Stimulated activated CD4-positive, alpha-beta T cell treated with anti-CD3 and anti-CD28 coated beads, Interleukin-1b, Interleukin-23, amount 100 ng/mL, for 24 hours (primary cell): ENCODE data around the gene BPIFA2.
"Not testable (repeated sequence)": the region's sequence is repeated elsewhere in the genome, so short reads cannot be mapped to it uniquely, and the experiment has no call there.

ENCODE experiments used
- DNase-seq, 4 experiments: peaks; one replicate each; pipeline ENCODE4 v3.0.0-alpha.2; 2020; ENCODE audit warnings: low read depth in 4 of 4, low spot score in 1 of 4

BPIFA2 gene, protein sequence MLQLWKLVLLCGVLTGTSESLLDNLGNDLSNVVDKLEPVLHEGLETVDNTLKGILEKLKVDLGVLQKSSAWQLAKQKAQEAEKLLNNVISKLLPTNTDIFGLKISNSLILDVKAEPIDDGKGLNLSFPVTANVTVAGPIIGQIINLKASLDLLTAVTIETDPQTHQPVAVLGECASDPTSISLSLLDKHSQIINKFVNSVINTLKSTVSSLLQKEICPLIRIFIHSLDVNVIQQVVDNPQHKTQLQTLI

DNA sequence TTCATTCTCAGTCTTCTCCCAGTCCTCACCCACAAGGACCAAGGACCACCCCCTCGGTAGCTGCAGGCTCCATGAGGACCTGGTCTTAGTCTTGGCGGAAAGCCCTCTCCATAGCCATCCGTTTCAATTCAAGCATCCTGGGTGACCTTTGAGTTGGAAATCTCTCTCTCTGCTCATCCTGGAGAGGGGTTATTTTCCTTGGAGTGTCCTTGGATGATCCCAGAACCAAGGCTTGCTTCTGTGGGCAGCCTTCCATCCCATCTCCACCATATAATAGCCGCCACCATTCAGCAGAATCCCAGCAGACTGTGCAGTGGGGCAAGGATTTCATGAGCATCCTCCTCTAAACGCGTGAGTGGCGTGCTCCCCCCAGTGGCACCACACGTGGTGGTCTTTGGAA, at the start of gene BPIFA2:
Gene BPIFA2 (plus strand): TSS at position 301 of the 400 bp plus-strand sequence. CDS start 987 bp downstream, outside the sequence.
- DNase-seq = no peak

DNA sequence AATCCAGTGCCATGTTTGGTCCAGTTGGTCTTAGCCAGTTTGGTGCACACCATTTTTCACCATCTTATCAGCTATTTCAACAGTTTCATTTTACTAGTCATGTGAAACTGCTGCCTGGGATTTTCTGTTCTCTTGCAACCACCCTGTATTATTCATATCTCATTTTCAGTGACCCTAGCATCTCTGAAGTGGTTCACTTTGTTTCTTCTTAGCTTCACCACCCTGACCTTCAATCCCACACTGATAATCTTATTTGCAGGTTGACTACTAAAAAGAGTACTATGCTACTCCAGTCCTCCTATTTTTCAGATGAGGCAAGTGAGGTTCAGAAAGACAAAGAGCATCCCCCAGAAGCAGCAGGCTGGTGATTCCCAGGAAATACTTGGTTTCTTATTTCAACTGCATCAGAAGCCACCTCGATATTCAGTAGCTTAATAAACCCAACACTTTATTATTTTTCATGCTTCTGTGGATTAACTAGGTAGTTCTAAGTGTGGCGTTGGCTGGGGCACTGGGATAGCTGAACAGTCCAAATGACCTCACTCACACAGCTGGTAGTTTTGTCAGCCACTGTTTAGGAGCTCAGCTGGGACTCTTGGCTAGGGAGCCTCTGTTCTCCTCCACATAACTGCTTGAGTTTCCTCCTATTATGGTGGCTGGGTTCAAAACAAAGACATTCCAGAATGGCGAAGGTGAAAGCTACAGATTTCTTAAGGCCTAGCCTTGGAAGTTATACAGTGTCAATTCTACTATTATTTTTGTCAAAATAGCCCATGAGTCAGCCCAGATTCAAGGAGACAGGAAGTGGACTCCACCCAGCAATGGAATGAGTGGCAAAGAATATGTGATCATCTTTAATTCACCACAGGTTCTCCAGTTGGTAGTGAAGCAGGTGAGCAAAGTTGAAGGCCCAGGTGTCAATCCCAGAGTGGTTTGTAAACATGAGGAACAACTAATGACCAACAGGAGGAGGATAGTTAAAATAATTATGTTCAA, 47.9 kb upstream of the BPIFA2 start:
- no peak for DNase-seq

DNA sequence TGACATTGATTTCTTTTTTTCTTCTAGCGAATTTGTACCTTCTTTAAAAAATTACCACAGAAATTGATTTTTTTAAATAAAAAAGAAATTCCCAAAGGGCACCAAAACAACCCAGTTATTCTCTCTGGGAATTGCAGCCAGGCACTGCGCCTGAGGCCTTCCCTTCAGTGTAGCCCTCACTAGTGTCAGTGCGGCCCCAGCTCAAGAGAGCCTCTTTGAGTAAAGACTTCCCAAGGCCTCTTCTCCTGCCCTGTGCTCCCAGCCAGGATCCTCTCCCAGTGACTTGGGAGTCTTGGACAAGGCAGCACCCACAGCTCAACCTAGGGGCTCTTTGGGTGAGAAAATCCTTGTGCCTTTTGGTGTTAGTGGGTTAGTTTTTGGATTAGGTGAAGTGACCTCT, 47.0 kb upstream of the BPIFA2 start:
- DNase-seq = no peak

DNA sequence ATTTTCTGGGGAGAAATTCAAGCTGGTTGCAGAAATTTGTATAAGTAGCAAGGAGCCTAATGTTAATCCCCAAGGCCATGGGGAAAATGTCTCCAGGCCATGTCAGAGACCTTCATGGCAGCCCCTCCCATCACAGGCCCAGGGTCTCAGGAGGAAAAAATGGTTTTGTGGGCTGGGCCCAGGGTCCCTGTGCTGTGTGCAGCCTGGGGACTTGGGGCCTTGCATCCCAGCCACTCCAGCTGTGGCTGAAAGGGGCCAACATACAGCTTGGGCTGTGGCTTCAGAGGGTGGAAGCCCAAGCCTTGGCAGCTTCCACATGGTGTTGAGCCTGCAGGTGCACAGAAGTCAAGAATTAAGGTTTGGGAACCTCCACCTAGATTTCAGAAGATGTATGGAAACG, 45.7 kb upstream of the BPIFA2 start:
- DNase-seq = not testable (repeated sequence)

DNA sequence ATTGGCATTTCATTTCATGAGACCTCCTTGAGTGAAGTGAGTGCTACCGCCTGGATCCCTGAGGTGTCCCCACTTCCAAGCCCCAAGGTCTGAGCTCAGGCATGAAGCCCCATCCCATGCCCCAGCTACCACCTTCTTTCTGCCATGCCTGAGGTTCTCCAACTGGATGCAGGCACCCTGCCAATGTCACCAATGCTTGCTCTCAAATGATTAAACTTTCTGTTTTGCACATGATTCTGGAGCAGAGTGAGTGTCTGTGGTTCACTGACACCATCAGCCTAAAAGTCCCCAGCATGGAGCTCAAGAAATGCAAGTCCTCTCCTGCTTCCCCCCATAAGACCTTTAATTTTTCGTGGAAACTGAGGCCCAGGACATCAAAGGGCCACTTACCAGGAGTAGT, 43.7 kb upstream of the BPIFA2 start:
- no peak for DNase-seq

DNA sequence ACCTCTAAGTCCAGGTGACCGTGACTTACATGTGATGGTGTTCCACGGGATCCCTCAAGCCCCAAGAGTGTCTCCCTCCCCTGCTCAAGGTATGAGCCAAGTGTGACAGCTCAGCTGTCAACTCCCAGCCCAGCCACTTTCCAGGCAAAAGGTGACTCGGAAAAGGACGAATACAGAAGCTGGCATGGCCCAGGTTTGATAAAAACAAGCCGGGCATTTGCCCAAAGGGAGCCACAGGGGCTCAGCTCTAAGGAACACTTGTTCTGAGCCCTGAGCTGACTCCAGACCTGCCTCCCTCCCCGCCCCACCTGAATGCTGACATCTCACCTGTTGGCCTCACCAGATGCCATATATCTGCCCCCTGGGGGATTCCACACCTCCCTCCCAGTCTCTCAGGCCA, 43.0 kb upstream of the BPIFA2 start:
- DNase-seq = no peak

DNA sequence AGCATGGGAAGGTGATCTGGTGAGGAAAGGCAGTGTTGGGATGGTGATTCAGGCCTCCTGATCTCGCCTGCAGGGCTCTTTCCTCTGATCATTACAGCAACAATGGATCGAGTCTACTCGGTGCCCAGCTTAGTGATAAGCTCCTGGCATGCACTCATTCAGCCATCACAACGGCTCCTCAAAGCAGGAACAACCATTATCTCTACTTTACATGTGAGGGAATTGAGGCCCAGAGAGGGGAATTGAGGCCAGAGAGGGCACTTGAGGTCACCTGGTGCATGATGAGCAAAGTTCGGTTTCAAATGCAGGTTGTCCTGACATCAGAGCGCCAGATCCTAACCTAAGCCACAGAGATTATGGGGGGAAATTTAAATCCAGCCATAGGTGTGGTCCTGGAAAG, 42.0 kb upstream of the BPIFA2 start:
- DNase-seq = no peak

DNA sequence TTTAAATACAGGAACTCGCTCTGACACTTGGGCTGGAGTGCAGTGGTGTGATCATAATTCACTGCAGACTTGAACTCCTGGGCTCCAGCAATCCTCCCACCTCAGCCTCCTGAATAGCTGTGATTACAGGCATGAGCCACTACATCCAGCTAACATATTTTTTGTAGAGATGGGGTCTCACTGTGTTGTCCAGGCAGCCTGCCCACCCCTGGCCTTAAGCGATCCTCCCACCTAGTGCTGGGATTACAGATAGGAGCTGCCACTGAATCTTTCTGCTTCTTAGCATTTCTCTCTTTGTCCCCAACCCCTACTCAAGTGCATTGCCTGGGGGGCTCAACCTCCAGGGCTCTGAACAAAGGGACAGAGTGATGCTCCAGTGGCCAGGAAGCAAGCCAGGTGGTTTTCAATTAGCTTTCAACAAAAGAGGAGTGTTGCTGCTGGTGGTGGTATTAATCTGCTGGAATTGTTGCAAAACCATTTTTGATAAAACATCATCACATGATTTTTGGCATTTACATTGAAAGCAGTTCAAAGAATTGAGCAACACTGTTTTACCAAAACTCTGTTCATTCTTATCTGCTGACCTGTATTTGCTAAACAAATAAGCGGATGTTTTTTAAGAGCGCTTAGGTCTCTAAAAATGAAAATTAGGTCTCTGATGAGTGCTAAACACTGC, 40.4 kb upstream of the BPIFA2 start:
- DNase-seq = no peak

DNA sequence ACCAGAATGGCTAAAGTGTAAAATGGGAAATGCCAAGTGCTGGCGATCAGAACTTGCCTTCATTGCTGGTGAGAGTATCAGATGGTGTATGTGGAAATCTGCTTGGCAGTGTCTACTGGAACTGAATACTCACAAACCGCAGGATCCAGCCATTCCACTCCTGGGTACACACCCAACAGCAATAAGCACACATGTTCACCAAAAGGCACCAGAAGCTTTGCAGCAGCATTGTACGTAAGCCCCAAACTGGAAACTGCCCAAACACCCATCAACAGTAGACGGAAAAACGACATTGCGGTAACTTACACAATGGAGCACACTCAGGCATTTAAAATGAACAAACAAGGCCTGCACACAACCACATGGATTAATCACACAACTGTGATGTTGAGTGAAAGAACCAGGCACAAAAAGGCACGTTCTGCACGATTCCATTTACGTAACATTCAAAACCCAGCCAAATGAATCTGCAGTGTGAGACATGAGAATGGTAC, 37.3 kb upstream of the BPIFA2 start:
- DNase-seq = no peak

DNA sequence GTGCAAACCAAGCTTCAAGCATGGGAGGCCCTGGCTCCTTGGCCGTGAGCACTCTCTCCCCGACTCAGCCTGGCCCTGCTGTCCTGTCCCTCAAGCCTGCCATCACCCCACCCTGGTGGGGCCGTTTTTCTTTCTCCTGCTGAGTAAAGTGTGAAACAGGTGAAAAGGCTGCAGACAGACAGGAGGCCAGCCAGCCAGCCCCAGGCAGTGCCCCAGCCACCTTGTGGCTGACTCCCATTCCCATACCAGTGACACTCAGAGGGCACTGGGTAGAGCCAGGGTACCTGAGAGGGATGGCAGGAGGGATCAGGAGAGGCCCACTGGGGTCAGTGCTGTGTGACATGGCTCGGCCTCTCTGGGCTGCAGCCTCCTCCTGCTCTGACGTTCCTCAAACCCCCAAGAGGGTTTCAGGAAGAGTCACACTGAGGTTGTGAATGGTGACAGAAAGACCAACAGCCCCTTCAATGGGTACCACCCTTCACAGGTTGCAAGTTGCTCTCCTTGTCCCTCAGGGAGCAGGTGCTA, 35.9 kb upstream of the BPIFA2 start:
- no peak for DNase-seq

DNA sequence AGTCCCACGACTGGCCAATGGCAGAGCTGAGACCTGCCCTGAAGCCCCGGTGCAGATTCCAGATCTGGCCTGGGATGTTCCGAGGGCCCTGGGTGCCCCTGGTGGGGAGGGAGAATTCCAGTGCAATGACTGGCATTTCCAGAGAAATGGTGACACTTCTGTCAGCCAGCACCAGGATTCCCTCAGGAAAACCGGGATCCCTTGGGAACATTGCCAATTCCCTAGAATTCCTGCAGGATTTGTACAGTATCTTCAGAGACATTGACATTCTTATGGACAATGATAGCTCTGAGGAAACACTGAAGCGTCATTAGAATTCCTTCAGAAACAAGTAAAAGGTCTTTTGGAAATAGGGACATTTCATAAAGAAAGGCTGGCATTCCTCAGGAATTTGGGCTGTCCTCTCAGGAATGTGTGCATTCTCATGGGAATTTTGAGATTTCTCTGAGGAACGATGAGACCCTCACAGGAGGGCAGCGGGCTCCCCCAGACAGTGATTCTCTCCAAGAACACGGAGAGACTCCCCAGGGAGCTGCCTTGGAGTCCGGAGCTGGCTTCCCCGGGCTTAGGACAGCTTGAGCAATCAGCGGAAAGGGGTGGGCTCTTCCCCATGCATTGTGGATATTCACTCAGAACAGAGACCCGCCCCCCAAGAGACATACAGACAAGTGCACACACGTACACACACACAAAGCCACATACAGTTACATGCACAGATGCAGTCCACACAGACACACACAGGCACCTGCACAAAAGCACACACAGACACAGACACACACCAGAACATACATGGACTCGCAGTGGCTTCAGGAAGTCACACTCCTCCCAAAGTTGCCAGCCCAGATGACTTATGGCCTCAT, 35.2 kb upstream of the BPIFA2 start:
- no peak for DNase-seq

DNA sequence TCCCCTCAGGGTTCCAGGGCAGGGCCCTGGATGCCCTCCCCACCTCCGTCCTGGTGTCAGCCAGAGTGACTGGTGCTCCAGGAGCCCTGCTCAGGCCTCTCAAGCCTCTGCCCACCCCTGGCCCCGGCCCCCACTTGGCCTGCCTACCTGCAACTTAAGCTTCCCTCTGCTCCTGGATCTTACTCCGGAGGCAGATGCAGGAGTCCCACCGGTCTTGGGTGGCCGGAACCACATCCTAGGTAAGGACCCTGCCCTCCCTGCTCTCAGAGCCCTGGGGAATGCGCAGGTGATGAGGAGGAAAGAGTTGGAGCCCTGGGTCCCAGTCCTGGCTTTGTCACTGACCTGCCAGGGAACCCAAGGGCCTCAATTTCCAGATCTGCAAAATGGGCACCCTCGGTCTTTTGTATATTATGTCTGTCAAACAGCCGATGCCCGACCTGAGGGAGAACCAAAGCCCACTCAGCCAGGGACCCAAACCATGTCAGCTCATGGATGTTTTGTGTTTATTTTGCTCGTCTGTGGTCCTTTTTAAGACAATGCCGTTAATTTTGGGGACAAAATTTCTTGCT, 34.5 kb upstream of the BPIFA2 start:
- DNase-seq = no peak

DNA sequence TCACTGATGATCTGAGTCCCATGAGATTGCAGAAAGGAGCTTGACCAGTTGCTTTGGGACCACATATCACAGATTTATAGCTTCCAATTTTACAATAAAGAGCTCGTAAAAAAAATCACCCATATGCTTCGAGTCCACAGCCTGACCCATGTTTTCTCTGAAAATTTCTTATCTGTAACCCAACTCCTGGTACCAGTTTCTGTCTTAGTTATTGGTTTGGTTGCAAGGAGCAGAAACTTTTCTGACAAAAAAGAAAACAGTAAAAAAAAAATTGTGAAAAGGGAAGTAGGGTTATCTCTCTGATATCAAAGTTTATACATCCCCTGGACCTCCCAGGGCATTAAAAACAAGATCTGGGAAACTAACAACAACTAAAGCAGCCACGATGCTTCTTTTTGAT, 30.8 kb upstream of the BPIFA2 start:
- DNase-seq = no peak

DNA sequence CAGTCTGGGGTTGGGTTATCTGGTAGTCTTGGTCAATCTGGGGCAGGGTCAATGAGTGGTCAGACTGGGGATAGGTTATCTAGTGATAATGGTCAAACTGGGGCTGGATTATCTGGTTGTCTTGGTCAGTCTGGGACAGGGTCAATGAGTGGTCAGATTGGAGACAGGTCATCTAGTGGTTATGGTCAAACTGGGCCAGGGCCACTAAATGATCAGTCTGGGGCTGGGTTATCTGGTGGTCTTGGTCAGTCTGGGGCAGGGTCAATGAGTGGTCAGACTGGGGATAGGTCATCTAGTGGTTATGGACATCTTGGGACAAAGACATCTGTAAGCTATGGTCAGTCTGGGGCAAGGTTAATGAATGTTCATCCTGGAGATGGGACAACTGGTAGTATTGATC, 28.5 kb upstream of the BPIFA2 start:
- DNase-seq = no peak

DNA sequence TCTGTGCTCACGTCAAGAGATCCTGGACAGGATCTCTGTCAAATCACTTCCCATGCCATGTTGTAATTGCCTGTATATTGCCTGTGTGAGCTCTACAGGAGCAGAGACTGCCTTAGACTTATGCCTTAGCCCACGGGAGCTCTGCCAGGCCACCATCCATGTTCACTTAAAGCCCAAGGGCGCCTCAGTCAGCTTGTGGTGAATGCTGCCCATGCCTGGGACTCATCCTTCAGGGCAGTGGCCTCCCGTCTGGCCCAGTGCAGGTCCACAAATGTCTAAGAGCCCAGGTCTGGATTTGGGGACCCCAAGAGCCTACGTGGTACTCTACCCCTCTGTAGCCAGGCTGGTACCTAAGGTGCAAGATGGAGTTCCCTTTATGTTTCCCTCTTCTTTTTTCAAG, 22.4 kb upstream of the BPIFA2 start:
- DNase-seq = no peak

DNA sequence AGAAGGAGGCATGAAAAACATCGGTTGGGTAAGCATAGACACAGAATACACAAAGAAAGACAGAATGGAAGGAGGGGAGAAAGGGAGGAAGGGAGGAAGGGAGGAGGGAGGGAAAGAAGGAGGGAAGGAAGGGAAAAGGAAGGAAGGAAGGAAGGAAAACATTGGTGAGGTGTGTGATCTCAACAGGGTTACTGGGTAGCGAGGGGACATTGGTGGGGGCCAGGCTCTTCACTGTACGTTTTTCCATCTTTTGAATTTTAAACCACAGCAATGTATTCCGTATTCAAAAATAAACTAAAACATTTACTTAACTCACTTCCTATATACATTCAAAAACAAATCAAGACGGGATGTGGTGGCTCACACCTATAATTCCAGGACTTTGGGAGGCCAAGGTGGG, 20.7 kb upstream of the BPIFA2 start:
- no peak for DNase-seq

DNA sequence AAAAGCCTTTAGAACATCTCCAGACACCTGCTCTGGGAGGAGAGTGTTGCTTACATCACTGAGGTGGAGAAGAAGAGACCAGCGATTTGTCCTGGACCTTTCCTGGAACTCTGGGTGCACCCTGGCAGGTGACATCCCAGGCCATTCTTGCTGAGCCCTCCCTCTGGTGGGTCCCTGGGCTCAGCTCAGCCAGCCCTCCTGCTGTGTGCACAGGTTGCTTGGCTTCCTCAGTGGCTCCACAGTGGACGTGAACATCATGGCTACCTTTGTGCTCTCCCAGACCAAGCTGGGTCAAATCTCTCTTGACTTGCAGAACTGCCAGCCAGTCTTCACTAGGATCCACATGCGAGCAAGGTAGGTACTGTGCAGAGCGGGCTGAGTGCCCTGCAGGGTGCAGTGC, 19.9 kb upstream of the BPIFA2 start:
- no peak for DNase-seq

DNA sequence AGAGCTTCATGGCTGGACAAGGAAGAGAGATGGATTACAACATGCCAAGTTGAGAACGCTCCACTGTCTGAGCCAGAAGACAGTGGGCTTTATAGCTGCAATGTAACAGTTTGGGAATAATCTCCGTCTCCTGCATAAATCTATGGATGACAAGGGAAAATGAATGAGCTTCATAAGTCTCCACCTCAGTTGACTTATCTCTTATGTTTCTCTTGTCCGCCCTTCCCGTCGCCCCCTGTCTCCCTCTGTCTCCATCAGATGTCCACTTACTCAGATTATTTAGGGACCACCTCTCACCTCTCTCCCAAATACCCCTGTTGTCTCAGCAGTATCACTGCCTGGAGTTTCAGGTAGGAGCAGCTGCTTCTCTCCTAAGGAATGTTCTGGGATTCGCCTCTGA, 13.7 kb upstream of the BPIFA2 start:
- DNase-seq = no peak

DNA sequence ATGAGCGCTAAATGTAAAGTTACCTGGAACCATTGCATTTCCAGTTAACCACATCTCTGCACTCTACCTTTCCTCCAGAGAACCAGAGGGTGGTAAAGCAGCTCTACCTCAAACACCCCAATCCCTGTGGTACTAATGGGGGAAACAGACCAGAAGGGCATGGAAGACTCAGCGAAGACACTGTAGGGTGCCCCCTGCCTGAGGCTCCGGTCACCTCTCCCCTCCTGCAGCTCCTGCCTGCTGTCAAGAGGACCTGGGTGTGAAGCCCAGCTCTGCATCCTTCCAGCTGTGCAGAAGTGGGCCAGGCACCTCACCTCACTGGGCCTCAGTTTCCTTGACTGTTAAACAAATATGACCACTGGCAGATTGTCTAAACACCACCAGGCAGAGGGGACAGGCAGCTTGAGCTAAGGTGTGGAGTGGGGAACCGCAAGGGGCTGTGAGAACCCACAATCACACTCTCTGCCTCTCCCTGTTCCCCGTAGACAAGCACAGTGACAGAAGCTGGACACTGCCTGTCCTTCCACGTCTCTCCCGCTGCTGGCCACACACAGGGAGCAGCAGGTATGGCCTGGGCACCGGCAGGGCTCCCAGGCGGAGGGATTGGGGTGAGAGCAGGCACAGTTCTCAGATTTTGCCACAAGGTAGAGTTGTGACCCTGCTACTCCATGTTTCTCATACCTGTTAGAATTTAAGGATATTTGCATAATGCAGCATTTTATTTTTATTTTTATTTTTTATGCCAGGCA, 9.1 kb upstream of the BPIFA2 start:
- DNase-seq = no peak
